ENCODE measurements around the gene TRHDE.

Gene TRHDE

DNA sequence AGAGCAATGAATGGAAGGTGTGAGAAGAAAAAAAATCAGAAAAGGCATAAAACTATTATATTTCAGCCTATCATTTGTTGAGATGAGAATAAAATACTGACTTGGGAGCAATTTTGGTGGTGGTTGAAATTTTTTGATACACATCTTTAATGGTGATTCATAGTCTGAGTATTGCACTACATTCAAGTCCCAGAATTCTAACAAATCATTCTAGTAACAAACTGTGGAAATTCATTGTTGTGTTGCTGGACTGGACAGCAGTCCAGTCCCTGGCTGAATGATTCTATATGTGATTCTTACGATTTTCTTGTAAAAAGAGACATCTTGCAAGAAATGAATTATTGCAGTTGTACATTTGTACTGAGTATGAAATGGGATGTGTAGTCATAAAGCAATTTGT is 268.6 kb downstream of the TRHDE start:
- no peak overlapping the region for H3K4me3 ChIP-seq (ENCODE audit: low read depth, low read length)
- no peaks in the 10 kb centered on the region for H3K36me3 ChIP-seq (replicated peaks)
- H3K27ac ChIP-seq: no peak overlapping the region
- no peak for DNase-seq
- TF ChIP-seq, protein P1, sequence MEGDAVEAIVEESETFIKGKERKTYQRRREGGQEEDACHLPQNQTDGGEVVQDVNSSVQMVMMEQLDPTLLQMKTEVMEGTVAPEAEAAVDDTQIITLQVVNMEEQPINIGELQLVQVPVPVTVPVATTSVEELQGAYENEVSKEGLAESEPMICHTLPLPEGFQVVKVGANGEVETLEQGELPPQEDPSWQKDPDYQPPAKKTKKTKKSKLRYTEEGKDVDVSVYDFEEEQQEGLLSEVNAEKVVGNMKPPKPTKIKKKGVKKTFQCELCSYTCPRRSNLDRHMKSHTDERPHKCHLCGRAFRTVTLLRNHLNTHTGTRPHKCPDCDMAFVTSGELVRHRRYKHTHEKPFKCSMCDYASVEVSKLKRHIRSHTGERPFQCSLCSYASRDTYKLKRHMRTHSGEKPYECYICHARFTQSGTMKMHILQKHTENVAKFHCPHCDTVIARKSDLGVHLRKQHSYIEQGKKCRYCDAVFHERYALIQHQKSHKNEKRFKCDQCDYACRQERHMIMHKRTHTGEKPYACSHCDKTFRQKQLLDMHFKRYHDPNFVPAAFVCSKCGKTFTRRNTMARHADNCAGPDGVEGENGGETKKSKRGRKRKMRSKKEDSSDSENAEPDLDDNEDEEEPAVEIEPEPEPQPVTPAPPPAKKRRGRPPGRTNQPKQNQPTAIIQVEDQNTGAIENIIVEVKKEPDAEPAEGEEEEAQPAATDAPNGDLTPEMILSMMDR (IDR thresholded peaks at IDR 0.05; ENCODE audit: low read depth, low read length, missing control alignments): no peak
- in situ Hi-C loops (cut with HindIII; ENCODE audit: low pct_ligation_motif_present, low sequenced_read_pairs): no loop called here
- H3K27me3 ChIP-seq (replicated peaks): no peaks in the 10 kb centered on the region

DNA sequence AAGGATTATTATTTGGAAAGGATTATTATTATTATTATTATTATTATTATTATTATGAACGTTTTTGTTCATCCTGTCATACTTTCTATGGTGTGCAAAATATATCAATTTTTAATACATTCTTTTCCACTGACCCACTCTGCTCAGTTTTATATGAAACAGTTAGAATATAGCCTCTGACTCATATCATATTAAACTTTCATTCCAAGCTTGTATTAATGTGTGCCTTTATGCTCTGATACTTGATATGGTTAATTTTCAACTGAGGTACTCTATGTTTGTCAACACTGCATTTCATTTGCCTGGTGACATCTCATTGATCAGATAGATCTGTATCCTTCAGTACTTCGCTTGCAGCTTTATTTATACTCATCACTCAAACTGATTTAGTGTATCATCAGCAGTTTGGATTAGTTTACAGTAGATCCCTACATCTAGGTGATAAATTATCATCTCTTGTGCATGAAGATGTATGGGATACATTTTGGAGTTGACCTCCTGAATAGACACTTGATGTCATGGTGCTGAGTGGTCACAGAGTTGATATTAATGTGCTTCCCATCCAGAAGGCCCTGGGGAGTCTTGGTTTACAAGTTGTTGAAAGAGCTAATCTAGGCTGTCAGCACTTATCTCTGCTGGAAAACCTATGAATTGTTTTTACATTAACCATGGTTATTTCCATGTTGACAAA is 271.8 kb downstream of the TRHDE start:
- Histone ChIP-seq H3K27ac (no peak overlapping the region), H3K27me3 (replicated peaks) (no peaks in the 10 kb centered on the region), H3K36me3 (replicated peaks) (no peaks in the 10 kb centered on the region), H3K4me3 (ENCODE audit: low read depth, low read length) (no peak overlapping the region)
- TF ChIP-seq, protein P1 (IDR thresholded peaks at IDR 0.05; ENCODE audit: low read depth, low read length, missing control alignments): no peak
- no peak for DNase-seq
- in situ Hi-C loops (cut with HindIII; ENCODE audit: low pct_ligation_motif_present, low sequenced_read_pairs): no loop called here

DNA sequence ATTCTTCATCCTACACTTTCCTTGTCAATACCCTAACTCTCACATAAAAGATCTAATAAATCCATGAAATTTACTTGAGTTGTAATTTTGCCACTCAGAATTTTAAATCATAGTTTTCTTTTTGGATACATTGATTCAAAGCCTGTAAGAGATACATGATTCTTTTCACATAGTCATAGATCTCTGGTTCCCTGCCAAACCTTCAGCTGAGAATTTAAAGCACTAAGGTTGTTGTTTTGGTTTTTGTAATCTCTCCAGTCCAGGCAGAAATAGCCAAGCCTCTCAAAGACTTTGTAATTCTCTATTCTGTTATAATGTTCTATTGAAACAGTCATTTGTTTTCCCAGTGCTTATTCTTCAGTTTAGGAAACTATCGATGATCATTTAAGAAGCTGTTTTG is 273.9 kb downstream of the TRHDE start:
- TF ChIP-seq, protein P1 (IDR thresholded peaks at IDR 0.05; ENCODE audit: low read depth, low read length, missing control alignments): no peak
- H3K27ac ChIP-seq: no peak overlapping the region
- in situ Hi-C loops (cut with HindIII; ENCODE audit: low pct_ligation_motif_present, low sequenced_read_pairs): no loop called here
- DNase-seq: no peak
- H3K4me3 ChIP-seq (ENCODE audit: low read depth, low read length): no peak overlapping the region
- H3K27me3 ChIP-seq (replicated peaks): no peaks in the 10 kb centered on the region
- no peaks in the 10 kb centered on the region for H3K36me3 ChIP-seq (replicated peaks)

DNA sequence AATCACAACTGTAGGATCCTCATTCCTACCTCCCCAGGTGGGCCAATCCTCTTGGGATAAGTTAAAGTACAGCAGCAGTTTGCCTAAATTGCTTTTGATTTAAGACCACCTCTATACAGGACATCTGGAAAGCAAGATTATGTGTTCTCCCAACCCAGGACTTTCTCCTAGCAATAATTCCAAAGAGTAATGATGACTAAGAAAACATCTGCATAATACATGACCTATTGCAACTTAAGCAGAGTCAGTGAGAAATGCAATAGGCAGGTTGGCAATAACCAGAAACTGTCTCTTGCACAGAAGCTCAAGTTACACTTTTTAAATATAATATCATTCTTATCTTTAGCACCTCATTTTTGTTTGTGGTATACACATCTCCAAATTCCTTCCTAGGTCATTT is 275.4 kb downstream of the TRHDE start:
- no peaks in the 10 kb centered on the region for H3K27me3 ChIP-seq (replicated peaks)
- no peak overlapping the region for H3K4me3 ChIP-seq (ENCODE audit: low read depth, low read length)
- in situ Hi-C loops (cut with HindIII; ENCODE audit: low pct_ligation_motif_present, low sequenced_read_pairs): no loop called here
- no peak overlapping the region for H3K27ac ChIP-seq
- H3K36me3 ChIP-seq (replicated peaks): no peaks in the 10 kb centered on the region
- no peak for DNase-seq
- TF ChIP-seq, protein P1 (IDR thresholded peaks at IDR 0.05; ENCODE audit: low read depth, low read length, missing control alignments): no peak

DNA sequence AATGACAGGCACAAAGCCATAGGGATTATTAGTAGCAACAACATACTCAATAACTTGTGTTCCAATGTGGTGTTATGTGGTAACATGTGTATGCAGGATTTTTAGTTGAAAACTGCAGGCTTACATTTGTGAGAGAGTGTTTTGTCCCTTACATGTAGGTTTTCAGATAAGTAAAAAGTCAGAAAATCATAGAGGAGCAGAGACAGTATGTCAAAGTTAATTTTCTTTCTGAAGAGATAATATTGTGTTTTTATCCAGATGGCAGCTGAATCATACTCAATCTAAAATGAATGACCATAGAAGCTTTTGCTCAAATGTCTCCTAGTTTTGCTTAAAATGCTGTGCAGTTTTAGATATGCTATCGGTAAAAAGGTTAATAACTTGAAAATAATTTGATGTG is 277.0 kb downstream of the TRHDE start:
- in situ Hi-C loops (cut with HindIII; ENCODE audit: low pct_ligation_motif_present, low sequenced_read_pairs): no loop called here
- DNase-seq: no peak
- Histone ChIP-seq H3K4me3 (ENCODE audit: low read depth, low read length) (no peak overlapping the region), H3K27ac (no peak overlapping the region), H3K36me3 (replicated peaks) (no peaks in the 10 kb centered on the region), H3K27me3 (replicated peaks) (no peaks in the 10 kb centered on the region)
- TF ChIP-seq, protein P1 (IDR thresholded peaks at IDR 0.05; ENCODE audit: low read depth, low read length, missing control alignments): no peak
